Thyroid gland (tissue), 4 donors: ENCODE results near the gene ATP4B.
"Not testable (repeated sequence)": the region's sequence is repeated elsewhere in the genome, so short reads cannot be mapped to it uniquely, and the experiment has no call there.

Experiments used
- POLR2A ChIP-seq, 2 donors: fragments of 450-650 bp; IDR thresholded peaks; one replicate each; pipeline ENCODE4 v1.6.1; 2017; ENCODE audit warnings: antibody characterized with exemption in 2 of 2, mild to moderate bottlenecking in 2 of 2, moderate library complexity in 1 of 2
- TF ChIP-seq, protein P1 (sequence below), 6 experiments: fragments of 200-600 bp in 3 of 6; fragments of 450-650 bp in 3 of 6; sonication (generic) in 3 of 6; IDR thresholded peaks; one replicate each; pipeline ENCODE4 v1.5.1; 2016 to 2019; ENCODE audit warnings: antibody characterized with exemption in 6 of 6, mild to moderate bottlenecking in 2 of 6, inconsistent platforms in 1 of 6, moderate library complexity in 1 of 6

GRCh38 chr13:113624640-113625304 lies 33.2 kb downstream of the ATP4B start:
- TF ChIP-seq, protein P1, sequence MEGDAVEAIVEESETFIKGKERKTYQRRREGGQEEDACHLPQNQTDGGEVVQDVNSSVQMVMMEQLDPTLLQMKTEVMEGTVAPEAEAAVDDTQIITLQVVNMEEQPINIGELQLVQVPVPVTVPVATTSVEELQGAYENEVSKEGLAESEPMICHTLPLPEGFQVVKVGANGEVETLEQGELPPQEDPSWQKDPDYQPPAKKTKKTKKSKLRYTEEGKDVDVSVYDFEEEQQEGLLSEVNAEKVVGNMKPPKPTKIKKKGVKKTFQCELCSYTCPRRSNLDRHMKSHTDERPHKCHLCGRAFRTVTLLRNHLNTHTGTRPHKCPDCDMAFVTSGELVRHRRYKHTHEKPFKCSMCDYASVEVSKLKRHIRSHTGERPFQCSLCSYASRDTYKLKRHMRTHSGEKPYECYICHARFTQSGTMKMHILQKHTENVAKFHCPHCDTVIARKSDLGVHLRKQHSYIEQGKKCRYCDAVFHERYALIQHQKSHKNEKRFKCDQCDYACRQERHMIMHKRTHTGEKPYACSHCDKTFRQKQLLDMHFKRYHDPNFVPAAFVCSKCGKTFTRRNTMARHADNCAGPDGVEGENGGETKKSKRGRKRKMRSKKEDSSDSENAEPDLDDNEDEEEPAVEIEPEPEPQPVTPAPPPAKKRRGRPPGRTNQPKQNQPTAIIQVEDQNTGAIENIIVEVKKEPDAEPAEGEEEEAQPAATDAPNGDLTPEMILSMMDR (IDR thresholded peaks at IDR 0.05), result not testable (repeated sequence)
- not testable (repeated sequence) for TF ChIP-seq POLR2A (IDR thresholded peaks at IDR 0.05)
